Nucleus accumbens (tissue), 56 donors: ENCODE results near the gene OTUD4.
A peak's percentile ranks its signal among the peaks of the same experiment; 100 is the strongest.
"Not testable (repeated sequence)": the region's sequence is repeated elsewhere in the genome, so short reads cannot be mapped to it uniquely, and the experiment has no call there.

Experiments
- DNase-seq, 56 donors: peaks; one replicate each; lab custom pipeline; 2025; lab: John Stamatoyannopoulos, UW

Gene OTUD4

GRCh38 chr4:145180298-145181090 is at the start of gene OTUD4:
OTUD4 (minus strand) TSS chr4:145180589; CDS start chr4:145179973, 616 bp downstream.
- peak; percentile 66 to 97 (median 91) for DNase-seq

- not testable (repeated sequence) for DNase-seq
Observed at GRCh38 chr4:145223228-145223627, 42.8 kb upstream of the OTUD4 start.

GRCh38 chr4:145221529-145221928 is 41.1 kb upstream of the OTUD4 start:
- DNase-seq: not testable (repeated sequence)

GRCh38 chr4:145219090-145219489 is 38.7 kb upstream of the OTUD4 start:
- no peak for DNase-seq

GRCh38 chr4:145218251-145218650 is 37.9 kb upstream of the OTUD4 start:
- no peak for DNase-seq

- no peak for DNase-seq
Observed at GRCh38 chr4:145217349-145217748, 37.0 kb upstream of the OTUD4 start.

GRCh38 chr4:145216535-145216934 is 36.1 kb upstream of the OTUD4 start:
- DNase-seq: no peak

GRCh38 chr4:145213245-145213644 is 32.9 kb upstream of the OTUD4 start:
- no peak for DNase-seq

GRCh38 chr4:145207934-145208333 is 27.5 kb upstream of the OTUD4 start:
- DNase-seq: no peak

GRCh38 chr4:145203410-145203809 is 23.0 kb upstream of the OTUD4 start:
- peak in 5 of 56 donors; percentile 4 to 25 (median 10) for DNase-seq

- no peak for DNase-seq
Observed at GRCh38 chr4:145200366-145200765, 20.0 kb upstream of the OTUD4 start.

- no peak for DNase-seq
Observed at GRCh38 chr4:145199051-145199716, 18.8 kb upstream of the OTUD4 start.

GRCh38 chr4:145196747-145197146 is 16.4 kb upstream of the OTUD4 start:
- DNase-seq: no peak

GRCh38 chr4:145195167-145195952 is 15.0 kb upstream of the OTUD4 start:
- no peak for DNase-seq

- no peak for DNase-seq
Observed at GRCh38 chr4:145189981-145190380, 9.6 kb upstream of the OTUD4 start.

GRCh38 chr4:145186729-145187128 is 6.3 kb upstream of the OTUD4 start:
- DNase-seq: no peak

- DNase-seq: no peak
Observed at GRCh38 chr4:145183581-145183980, 3.2 kb upstream of the OTUD4 start.

GRCh38 chr4:145183023-145183422 is 2.6 kb upstream of the OTUD4 start:
- no peak for DNase-seq

- no peak for DNase-seq
Observed at GRCh38 chr4:145182222-145182621, 1.8 kb upstream of the OTUD4 start.

- peak in 1 of 56 donors; percentile 50 for DNase-seq
Observed at GRCh38 chr4:145181091-145181501, 707 bp upstream of the OTUD4 start.

- peak in 8 of 56 donors; percentile 30 to 70 (median 52) for DNase-seq
Observed at GRCh38 chr4:145179861-145180297, 510 bp downstream of the OTUD4 start.
